GM06990 (cell line): Measurements from ENCODE around the gene GPATCH2L.

Experiments
- DNase-seq: peaks from one replicate; pipeline ENCODE4 v3.0.0-alpha.2; 2011; ENCODE audit not compliant: insufficient read length; ENCODE audit errors: extremely low read depth
- H3K27me3 ChIP-seq: replicated peaks from 2 replicates; pipeline ENCODE4 v1.6.0; 2011; ENCODE audit warnings: low read length; ENCODE audit not compliant: control insufficient read depth, insufficient read depth
- H3K36me3 ChIP-seq: 2 replicates; pipeline ENCODE4 v1.5.1; 2011; ENCODE audit warnings: low read length; ENCODE audit not compliant: control insufficient read depth, insufficient read depth
- H3K4me3 ChIP-seq: replicated peaks from 2 replicates; pipeline ENCODE4 v1.5.1; 2011; ENCODE audit warnings: low read depth, mild to moderate bottlenecking, control low read depth, low read length
- TF ChIP-seq, protein P1 (sequence below): IDR thresholded peaks from 2 replicates; pipeline ENCODE4 v1.5.1; 2011; ENCODE audit warnings: low read length, control low read depth, mild to moderate bottlenecking, inconsistent platforms; ENCODE audit not compliant: insufficient read depth, poor library complexity, severe bottlenecking

The GPATCH2L gene

DNA sequence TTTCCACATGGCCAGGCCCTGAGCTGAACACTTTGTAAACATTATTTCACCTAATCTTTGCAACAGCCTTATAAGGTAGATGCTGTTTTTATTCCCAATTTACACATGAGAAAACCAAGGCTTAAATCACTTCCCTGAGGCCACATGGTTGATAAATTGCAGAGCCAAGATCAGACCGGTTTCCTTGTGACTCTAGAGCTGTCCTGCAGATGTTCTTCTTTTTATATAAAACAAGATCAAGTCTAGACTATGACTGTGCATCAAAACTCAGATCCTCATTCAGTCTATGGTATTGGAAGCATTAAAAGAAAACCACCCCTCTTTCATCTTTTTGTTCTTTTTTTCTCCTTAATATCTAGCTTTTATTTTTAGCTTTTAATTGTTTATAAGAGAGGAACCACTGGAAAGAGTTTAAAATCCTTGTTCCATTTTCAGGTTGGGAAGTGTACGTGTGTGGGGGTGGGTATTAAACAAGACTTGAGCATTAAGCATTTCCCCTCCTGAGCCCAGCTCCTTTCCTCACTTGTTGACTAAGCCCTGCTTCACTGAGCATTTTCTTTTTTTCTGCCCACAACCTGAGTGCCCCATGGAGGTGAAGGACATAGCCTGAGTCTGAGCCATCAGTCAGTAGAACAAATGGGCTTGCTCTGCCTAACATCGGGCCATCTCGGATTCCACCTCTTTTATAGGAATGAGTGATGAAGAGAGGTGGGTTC, 45.4 kb downstream of the GPATCH2L start:
- DNase-seq, result no peak
- H3K36me3 ChIP-seq, result peaks cover 5% of the 10 kb centered on the region
- no peak overlapping the region for H3K4me3 ChIP-seq
- TF ChIP-seq, protein P1, sequence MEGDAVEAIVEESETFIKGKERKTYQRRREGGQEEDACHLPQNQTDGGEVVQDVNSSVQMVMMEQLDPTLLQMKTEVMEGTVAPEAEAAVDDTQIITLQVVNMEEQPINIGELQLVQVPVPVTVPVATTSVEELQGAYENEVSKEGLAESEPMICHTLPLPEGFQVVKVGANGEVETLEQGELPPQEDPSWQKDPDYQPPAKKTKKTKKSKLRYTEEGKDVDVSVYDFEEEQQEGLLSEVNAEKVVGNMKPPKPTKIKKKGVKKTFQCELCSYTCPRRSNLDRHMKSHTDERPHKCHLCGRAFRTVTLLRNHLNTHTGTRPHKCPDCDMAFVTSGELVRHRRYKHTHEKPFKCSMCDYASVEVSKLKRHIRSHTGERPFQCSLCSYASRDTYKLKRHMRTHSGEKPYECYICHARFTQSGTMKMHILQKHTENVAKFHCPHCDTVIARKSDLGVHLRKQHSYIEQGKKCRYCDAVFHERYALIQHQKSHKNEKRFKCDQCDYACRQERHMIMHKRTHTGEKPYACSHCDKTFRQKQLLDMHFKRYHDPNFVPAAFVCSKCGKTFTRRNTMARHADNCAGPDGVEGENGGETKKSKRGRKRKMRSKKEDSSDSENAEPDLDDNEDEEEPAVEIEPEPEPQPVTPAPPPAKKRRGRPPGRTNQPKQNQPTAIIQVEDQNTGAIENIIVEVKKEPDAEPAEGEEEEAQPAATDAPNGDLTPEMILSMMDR, result no peak
- no peaks in the 10 kb centered on the region for H3K27me3 ChIP-seq

DNA sequence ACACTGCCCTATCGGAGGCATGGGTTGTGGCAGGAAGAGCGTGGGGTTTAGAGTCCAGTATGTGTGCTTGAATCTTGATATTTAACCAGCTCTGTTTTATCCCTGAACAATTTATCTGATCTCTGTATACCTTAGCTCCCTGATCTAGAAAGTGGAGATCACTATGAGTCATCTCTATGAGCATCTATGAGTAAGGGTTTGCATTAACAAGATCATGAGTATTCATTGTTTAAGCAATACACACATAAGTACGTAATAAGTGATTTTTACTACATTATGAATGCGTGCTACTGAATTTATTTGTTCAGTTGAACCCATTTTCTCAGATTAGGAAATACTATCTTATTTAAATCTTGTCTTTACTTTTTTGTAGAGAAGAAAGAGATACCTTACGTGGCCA, 49.4 kb downstream of the GPATCH2L start:
- Histone ChIP-seq H3K36me3 (peaks cover 5% of the 10 kb centered on the region), H3K4me3 (no peak overlapping the region), H3K27me3 (no peaks in the 10 kb centered on the region)
- TF ChIP-seq, protein P1, result no peak
- no peak for DNase-seq

DNA sequence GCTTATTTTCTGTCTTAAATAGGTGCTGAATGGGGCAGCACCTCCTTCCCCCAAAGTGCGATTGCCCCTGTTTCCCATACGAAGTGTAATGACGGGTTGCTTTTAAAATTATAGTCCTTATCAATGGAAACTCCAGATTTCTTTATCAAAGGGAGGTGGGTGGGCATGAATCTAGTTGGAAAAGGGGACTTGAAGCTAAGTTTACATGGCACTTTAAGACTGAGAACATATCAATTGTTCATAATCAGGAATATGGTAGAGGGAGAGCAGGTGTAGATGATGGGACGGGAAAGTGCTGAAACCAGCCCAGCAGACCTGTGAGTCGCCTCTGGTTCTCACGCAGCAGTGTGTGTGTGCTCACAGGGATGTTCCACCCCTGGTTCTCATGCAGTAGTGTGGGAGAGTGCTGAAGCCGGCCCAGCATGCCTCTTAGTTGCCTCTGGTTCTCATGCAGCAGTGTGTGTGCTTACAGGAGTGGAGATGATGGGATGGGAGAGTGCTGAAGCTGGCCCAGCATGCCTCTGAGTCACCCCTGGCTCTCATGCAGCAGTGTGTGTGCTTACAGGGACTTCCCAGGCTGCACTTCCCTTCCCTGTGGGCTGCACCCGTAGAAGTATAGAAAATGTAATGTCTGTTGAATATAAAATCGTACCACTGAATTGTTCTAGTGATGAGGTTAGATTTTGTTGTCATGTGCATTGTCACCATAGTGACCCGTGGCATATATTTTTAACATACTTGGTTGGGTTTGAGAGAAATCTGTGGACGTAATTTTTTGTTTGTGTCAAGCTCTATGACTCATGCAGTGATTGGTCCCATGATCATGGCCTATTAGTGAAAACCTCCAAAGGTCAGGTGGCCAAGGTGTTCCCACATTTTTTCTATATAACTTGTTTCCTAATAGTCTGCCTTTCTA, 51.6 kb downstream of the GPATCH2L start:
- TF ChIP-seq, protein P1, result no peak
- Histone ChIP-seq H3K36me3 (peaks cover 2% of the 10 kb centered on the region; the same call in 1 of the 2 replicates), H3K27me3 (no peaks in the 10 kb centered on the region), H3K4me3 (no peak overlapping the region)
- peak; percentile 66 for DNase-seq

DNA sequence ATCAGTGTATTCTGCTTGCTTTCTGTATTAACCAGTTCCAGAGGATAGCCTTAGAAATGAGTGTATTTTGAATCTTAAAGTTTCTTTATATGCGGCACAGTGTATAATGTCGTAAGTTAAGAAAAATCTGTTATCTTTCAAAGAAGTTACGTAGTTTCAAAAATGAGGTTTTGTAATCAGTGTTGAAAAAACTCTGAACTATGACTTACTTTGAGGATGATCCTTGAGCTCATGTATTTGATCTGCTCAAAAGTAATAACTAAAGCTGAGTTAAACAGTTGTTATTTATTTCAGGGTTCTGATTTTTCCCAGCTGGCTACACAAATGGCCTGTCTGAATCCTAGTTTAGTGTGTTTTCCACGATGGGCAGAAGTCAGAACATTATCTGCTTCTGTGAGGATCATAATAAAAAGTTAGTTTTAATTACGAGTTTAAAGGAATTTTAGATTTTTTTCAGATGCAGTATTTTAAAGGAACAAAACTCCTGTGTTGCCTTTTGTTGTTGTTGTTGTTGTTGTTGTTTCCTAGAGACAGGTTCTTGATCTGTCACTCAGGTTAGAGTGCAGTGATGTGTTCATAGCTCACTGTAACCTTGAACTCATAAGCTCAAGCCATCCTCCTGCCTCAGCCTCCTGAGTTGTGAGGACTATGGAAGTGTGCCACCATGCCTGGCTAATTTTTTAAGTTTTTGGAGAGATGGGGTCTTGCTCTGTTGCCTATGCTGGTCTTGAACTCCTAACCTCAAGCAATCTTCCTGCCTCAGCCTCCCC, 52.9 kb downstream of the GPATCH2L start:
- Histone ChIP-seq H3K4me3 (no peak overlapping the region), H3K27me3 (no peaks in the 10 kb centered on the region), H3K36me3 (peaks cover 2% of the 10 kb centered on the region; the same call in 1 of the 2 replicates)
- TF ChIP-seq, protein P1, result no peak
- no peak for DNase-seq

DNA sequence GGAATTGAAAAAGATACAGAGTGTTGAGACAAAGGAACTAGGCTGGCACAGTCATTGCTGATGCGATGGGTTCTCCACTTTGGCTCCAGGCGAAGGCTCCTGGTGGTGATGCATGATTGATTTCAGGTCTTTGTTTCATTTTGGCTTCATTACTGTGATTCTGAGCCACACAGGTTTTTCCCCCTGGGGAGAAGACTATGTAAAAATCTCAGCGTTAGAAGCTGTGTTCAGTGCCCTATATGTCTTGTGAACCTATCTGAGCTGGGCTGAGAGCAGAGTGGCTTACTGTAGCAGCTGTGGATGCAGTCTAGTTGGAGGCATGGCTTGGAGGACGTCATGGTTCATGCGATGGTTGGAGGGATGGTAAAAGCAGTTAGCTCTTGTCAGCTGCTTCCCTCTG, 54.0 kb downstream of the GPATCH2L start:
- DNase-seq, result no peak
- H3K4me3 ChIP-seq, result no peak overlapping the region
- TF ChIP-seq, protein P1, result no peak
- H3K36me3 ChIP-seq, result peaks cover 2% of the 10 kb centered on the region; the same call in 1 of the 2 replicates
- no peaks in the 10 kb centered on the region for H3K27me3 ChIP-seq
